Activated CD4-positive, alpha-beta T cell treated with anti-CD3 and anti-CD28 coated beads, Interleukin-2, amount 50 U/mL, for 48 hours (primary cell): ENCODE data around the gene CREB3L4.

Experiments
- DNase-seq, 2 experiments: peaks; one replicate each; pipeline ENCODE4 v3.0.0-alpha.2; 2020

The CREB3L4 gene

GRCh38 chr1:153937331-153937730 is 30.4 kb upstream of the CREB3L4 start:
- DNase-seq, result no peak

DNA sequence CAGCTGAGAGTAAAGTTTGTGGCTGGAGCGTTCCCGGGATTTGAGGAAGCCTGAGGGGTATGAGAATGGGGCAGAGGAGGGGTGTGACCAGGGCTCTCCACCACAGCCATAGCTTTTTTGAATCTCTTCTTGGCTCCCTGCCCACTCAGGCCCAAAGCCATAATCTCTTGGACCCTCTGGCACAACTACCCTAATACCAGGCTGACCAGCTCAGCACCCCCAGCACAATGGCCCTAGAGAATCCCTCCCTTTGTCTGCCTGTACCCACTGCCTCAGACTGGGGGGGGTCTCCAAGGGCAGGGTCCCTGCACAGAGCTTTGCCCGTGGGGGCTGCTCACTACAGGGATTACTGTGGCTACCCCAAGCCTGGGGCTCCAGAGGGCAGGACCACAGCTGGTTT is 28.7 kb upstream of the CREB3L4 start:
- DNase-seq, result no peak

- DNase-seq, result no peak
These were observed 28.2 kb upstream of the CREB3L4 start for GRCh38 chr1:153939476-153939875.

- DNase-seq, result no peak
These were observed 26.9 kb upstream of the CREB3L4 start for GRCh38 chr1:153940756-153941155.

DNA sequence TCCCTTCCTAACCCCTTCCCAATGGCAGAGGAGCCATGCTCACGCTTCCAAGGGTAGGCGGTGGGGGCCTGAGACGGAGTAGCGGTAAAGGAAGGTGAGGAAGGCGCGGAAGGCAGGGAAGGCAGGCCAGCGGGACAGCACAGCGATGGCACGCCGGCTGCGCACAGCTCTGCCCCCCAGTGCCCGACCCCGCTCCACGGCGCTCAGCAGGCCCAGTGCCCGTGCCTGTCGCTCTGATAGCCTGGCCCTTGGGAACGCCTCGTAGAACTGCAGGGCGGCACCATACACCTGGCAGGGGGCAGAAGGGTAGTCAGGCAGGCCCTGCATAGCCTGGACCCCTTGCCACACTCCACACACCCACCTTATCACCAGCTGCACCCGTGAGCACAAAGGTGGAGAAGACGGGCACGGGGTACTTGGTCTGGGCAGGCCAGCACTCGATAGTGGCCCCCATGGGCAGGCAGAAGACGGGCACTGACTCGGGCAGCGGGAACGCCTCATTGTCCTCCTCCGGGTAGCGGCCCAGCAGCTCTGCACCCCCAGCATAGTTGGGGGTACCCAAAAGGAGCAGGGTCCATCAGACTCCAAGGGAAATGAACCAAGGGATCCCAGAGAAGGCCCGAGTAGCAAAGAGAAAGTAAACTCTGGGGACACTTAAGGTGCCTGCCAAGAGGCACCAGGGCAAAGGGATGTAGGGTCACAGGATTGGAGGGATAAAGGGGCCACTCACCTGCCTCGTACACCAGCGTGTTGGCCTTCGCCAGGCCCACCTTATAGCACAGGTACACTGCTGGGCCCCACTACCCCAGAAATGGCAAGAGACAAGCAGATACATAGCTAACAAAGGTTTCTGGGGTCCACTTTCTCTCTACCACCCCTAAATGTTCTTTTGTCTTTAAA is 25.6 kb upstream of the CREB3L4 start:
- no peak for DNase-seq

GRCh38 chr1:153942766-153943549 is 24.7 kb upstream of the CREB3L4 start:
- no peak for DNase-seq

DNA sequence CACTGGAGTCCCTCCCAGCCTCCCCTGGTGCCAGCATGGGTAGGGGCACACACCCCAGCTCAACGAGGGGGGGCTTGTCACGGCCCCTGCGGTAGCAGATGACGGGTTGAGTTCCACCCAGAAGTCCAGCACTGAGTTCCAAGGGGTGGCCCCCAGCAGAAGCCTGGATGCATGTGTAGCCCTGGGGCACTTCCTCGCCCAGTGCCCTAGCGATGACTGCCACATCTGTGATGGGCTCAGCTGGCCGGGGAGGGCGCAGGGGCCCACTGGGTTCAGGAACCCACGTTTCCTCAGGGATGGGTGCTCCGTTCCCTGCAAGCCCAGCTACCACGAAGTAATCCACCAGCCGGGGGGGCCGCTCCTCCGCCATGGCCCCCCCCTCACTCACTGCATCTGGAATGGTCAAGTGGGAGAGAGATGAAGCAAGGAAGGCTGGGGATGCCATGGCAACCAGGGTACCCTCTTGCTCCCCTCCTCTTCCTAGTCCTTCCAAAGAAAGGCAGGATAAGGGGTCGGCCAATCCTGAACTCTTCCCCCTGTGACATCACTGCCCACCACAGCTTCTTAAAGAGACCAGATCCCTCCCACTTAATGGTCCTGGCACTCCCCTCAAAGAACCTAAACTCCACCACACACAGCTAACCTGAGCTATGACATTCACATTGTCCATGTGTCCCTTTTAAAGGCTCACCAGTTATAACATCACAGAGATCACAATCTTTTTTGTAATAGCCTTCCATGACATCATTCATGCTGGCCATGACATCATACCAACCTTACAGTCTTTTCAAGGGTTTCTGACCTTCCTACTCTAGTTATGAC is 23.5 kb upstream of the CREB3L4 start:
- no peak for DNase-seq

DNA sequence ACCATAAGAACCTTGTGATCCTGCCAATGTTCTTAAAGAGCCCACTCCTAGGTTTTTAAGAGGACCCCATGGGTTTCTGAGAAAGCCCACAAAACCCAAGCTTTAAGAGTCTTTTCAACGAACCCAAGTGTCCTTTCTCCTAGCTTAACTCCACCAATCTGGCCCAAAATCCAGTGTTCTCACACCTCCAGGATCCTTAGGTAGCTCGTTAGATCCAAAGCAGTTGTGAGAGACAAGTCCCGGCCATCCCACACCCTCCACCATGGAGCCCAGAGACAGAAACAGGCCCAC is 22.9 kb upstream of the CREB3L4 start:
- DNase-seq, result no peak

- DNase-seq, result peak; percentile 73 to 78
These were observed 22.4 kb upstream of the CREB3L4 start for GRCh38 chr1:153945131-153945794.

- DNase-seq, result peak; percentile 68 to 73
These were observed 21.7 kb upstream of the CREB3L4 start for GRCh38 chr1:153945795-153946621.

- peak; percentile 76 to 79 for DNase-seq
These were observed 21.0 kb upstream of the CREB3L4 start, which contains the start of gene DENND4B for GRCh38 chr1:153946622-153947241. Gene DENND4B, minus strand, starts transcription at chr1:153946718. Its CDS starts 2,344 bp downstream, at chr1:153944374.

- no peak for DNase-seq
These were observed 16.5 kb upstream of the CREB3L4 start for GRCh38 chr1:153951183-153951582.

DNA sequence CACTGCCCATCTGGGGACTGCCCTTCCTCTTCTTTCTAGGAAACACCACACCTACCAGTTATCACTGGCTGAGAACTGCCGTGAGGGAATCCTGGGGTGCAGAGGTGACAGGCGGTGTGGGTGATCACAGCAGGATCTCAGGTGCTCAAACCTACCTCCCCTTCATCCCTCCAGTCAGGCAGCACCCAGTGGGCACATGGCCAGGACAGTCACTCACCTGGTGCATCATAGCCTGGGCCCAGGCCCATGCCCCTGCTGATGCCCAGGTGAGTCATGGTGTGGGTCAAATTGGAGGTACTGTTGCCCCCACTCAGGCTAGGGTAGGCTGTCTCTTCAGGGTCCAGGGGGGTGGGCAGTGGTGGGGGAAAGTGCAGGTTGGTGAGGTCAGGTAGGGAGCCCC is 15.9 kb upstream of the CREB3L4 start:
- no peak for DNase-seq

- DNase-seq, result no peak
These were observed 13.8 kb upstream of the CREB3L4 start for GRCh38 chr1:153953859-153954365.

DNA sequence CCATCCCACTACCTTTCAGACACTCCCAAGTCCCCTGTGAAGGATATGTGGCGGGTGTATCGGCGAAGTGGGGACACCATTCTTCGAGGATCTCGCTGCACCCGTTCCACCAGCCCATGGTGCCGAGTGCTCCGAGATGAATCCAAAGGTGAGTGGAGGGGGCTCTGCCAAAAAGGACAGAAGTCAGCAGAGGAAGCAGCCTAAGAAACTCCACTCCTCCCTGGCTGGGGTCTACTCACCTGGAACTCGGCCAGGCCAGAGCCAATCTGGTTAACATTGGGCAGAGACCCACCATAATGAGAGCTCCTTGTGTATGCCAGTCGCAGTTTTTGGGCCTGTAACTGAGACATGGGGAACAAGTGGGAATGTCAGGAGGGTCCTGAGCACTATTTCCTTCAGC is 12.9 kb upstream of the CREB3L4 start:
- DNase-seq, result no peak

- no peak for DNase-seq
These were observed 10.5 kb upstream of the CREB3L4 start for GRCh38 chr1:153956997-153957715.

- peak in 1 of 2 experiments; percentile 56 for DNase-seq
These were observed 10.0 kb upstream of the CREB3L4 start for GRCh38 chr1:153957744-153958110.

- DNase-seq, result peak; percentile 98
These were observed 9.4 kb upstream of the CREB3L4 start, which contains the start of gene CRTC2 for GRCh38 chr1:153958111-153958960. Gene CRTC2, minus strand, starts transcription at chr1:153958612. Its CDS starts 115 bp downstream, at chr1:153958497.

DNA sequence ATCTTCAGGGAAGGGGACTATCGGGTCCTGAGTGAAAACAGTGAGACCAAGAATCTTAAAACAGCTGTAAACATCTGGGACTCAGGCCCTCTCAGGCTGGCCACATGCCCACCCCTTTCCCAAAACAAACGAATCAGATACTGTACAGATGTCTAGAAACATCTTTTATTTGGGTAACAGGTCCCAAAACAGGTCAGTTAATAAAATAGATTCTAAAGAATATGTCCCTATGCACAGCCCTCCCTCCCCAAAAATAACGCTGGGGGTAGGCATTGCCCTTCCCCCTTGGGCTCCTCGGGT is 8.8 kb upstream of the CREB3L4 start:
- DNase-seq, result no peak
